Medulla oblongata (tissue), 1 donor: ENCODE results near the gene MRPL17.

ENCODE experiments used
- DNase-seq: peaks from one replicate; pipeline ENCODE4 v3.0.0-alpha.2; 2015; ENCODE audit errors: extremely low spot score

Gene MRPL17

GRCh38 chr11:6682591-6682935 lies 577 bp downstream of the MRPL17 start:
- DNase-seq: no peak

- no peak for DNase-seq
Observed at GRCh38 chr11:6681949-6682348, 1.2 kb downstream of the MRPL17 start.

GRCh38 chr11:6681505-6681904 lies 1.6 kb downstream of the MRPL17 start:
- DNase-seq: no peak

- no peak for DNase-seq
Observed at GRCh38 chr11:6677018-6677417, 6.1 kb downstream of the MRPL17 start.

- no peak for DNase-seq
Observed at GRCh38 chr11:6674862-6675261, 8.3 kb downstream of the MRPL17 start.

- DNase-seq: no peak
Observed at GRCh38 chr11:6674219-6674597, 8.9 kb downstream of the MRPL17 start.

- DNase-seq: no peak
Observed at GRCh38 chr11:6673523-6674218, 9.5 kb downstream of the MRPL17 start.

GRCh38 chr11:6671991-6672390 lies 11.1 kb downstream of the MRPL17 start:
- no peak for DNase-seq

- DNase-seq: no peak
Observed at GRCh38 chr11:6670202-6670830, 12.8 kb downstream of the MRPL17 start.

GRCh38 chr11:6667733-6668374 lies 15.3 kb downstream of the MRPL17 start:
- peak; percentile 31 for DNase-seq

GRCh38 chr11:6666302-6667183 lies 16.6 kb downstream of the MRPL17 start:
- no peak for DNase-seq

- no peak for DNase-seq
Observed at GRCh38 chr11:6664551-6664950, 18.6 kb downstream of the MRPL17 start.

- DNase-seq: no peak
Observed at GRCh38 chr11:6663794-6664469, 19.2 kb downstream of the MRPL17 start.

GRCh38 chr11:6660712-6661111 lies 22.4 kb downstream of the MRPL17 start:
- no peak for DNase-seq

- DNase-seq: no peak
Observed at GRCh38 chr11:6658647-6659046, 24.5 kb downstream of the MRPL17 start.

- DNase-seq: no peak
Observed at GRCh38 chr11:6657346-6657745, 25.8 kb downstream of the MRPL17 start.

GRCh38 chr11:6656936-6657335 lies 26.2 kb downstream of the MRPL17 start:
- no peak for DNase-seq

- no peak for DNase-seq
Observed at GRCh38 chr11:6656584-6656915, 26.6 kb downstream of the MRPL17 start.

GRCh38 chr11:6655790-6656583 lies 27.2 kb downstream of the MRPL17 start, which contains the start of gene DCHS1:
Gene DCHS1 (minus strand): TSS chr11:6655809. CDS start chr11:6641613, 14,196 bp downstream.
- DNase-seq: no peak

GRCh38 chr11:6655020-6655789 lies 27.9 kb downstream of the MRPL17 start:
- DNase-seq: no peak
